Activated CD4-positive, alpha-beta memory T cell treated with anti-CD3 and anti-CD28 coated beads, Interleukin-2, amount 10 ng/mL, durations not matched to agents 7 days and 5 days (primary cell): ENCODE data around the gene XYLT1. TPM values are rescaled to one million over a fixed set of nuclear protein-coding genes. Genes with fewer than 3 reads are reported as not detected.

ENCODE experiments used
- CTCF ChIA-PET: fragments of 350-600 bp; sonication (Branson Sonifier 250); formaldehyde crosslinking; loops from one replicate; lab custom pipeline; 2021; ENCODE audit warnings: antibody characterized with exemption, inconsistent platforms; lab: Charles Lee
- POLR2A ChIA-PET: fragments of 350-600 bp; sonication (Branson Sonifier 250); formaldehyde crosslinking; loops from one replicate; lab custom pipeline; 2021; ENCODE audit warnings: antibody characterized with exemption; lab: Charles Lee
- DNase-seq: peaks from one replicate; pipeline ENCODE4 v3.0.0-alpha.2; 2020
- H3K27ac Mint-ChIP-seq: one replicate; pipeline ENCODE4 v1.8.0; 2021; ENCODE audit warnings: mild to moderate bottlenecking, mixed read lengths
- H3K27me3 Mint-ChIP-seq: one replicate; pipeline ENCODE4 v1.8.0; 2021; ENCODE audit warnings: mixed read lengths
- H3K36me3 Mint-ChIP-seq: one replicate; pipeline ENCODE4 v1.8.0; 2021; ENCODE audit warnings: low read depth, mixed read lengths
- H3K4me1 Mint-ChIP-seq: one replicate; pipeline ENCODE4 v1.8.0; 2021; ENCODE audit warnings: mixed read lengths
- H3K4me3 Mint-ChIP-seq: one replicate; pipeline ENCODE4 v1.8.0; 2021; ENCODE audit warnings: mild to moderate bottlenecking, mixed read lengths
- H3K9me3 Mint-ChIP-seq: one replicate; pipeline ENCODE4 v1.8.0; 2021; ENCODE audit warnings: mixed read lengths
- total RNA-seq, 2 experiments: library from RNA; stranded (reverse); gene quantifications; one replicate each; pipeline ENCODE4 v1.2.3, GENCODE V29; 2021

The XYLT1 gene
- total RNA-seq, 2 experiments from 2014 or later, result 30.2 to 34.9 TPM

DNA sequence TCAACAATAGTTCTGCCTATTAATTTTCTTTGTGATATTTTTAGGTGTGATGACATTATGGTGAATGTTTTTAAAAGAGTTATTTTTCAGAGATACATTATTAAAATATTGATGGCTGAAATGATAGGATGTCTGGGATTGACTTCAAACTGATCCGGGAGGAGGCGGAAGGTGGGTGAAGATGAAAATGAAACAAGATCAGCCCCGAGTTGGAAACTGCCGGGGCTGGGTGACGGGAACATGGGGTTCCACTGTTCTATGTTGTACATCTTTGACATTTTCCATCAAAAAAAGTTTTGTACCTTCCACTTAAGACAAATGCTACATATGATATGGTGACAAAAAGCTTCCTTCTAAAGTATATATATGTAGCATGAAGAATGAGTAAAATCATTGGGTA lies 336.9 kb downstream of the XYLT1 start:
- peaks cover 14% of the 10 kb centered on the region for H3K4me1 Mint-ChIP-seq
- no peak overlapping the region for H3K27ac Mint-ChIP-seq
- ChIA-PET POLR2A (no interaction called here), CTCF (no interaction called here)
- no peak for DNase-seq
- no peak overlapping the region for H3K4me3 Mint-ChIP-seq
- H3K9me3 Mint-ChIP-seq, result no peaks in the 10 kb centered on the region
- no peaks in the 10 kb centered on the region for H3K27me3 Mint-ChIP-seq
- peaks cover 46% of the 10 kb centered on the region for H3K36me3 Mint-ChIP-seq

DNA sequence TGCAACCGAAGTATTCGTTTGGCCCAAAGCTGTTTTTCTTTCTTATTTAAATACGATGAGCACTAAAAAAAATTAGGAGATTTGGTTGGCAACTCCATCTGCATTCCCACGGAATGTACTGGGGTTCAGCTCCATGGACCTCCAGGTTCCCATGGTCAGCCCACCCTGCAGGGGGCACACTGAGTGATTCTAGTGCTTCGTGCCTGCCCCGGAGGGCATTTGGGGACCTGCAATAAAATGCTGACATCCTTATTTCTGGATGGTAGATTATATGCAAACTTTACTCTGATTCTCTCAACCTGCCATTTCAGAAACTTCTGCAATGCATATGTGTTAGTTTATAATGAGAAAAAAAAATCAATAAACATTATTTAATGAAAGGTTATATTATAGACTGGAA lies 339.4 kb downstream of the XYLT1 start:
- ChIA-PET POLR2A (no interaction called here), CTCF (no interaction called here)
- peaks cover 55% of the 10 kb centered on the region for H3K36me3 Mint-ChIP-seq
- H3K9me3 Mint-ChIP-seq, result no peaks in the 10 kb centered on the region
- peaks cover 14% of the 10 kb centered on the region for H3K4me1 Mint-ChIP-seq
- H3K4me3 Mint-ChIP-seq, result no peak overlapping the region
- H3K27me3 Mint-ChIP-seq, result no peaks in the 10 kb centered on the region
- DNase-seq, result no peak
- no peak overlapping the region for H3K27ac Mint-ChIP-seq

DNA sequence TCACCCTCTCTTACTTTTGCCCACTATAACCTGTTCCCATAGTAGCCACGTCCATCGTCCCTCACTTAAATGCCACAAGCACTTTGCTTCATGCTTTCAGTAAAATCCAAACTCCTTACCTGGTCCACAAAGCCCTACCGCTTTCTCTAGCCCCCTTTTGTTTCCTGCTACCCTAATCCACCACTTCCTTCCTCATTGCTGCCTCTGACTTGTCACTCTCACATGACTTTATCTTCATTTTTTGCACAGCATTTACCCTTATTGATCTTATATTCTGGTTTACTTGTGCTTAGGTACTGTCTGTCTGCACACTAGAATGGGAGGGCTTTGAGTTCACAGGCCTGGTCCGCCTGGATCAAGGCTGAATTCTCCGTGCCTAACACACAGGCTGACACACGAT lies 340.0 kb downstream of the XYLT1 start:
- Mint-ChIP-seq H3K4me1 (peaks cover 14% of the 10 kb centered on the region), H3K4me3 (no peak overlapping the region), H3K27ac (no peak overlapping the region), H3K36me3 (peaks cover 59% of the 10 kb centered on the region), H3K9me3 (no peaks in the 10 kb centered on the region), H3K27me3 (no peaks in the 10 kb centered on the region)
- ChIA-PET POLR2A (no interaction called here), CTCF (no interaction called here)
- DNase-seq, result no peak

DNA sequence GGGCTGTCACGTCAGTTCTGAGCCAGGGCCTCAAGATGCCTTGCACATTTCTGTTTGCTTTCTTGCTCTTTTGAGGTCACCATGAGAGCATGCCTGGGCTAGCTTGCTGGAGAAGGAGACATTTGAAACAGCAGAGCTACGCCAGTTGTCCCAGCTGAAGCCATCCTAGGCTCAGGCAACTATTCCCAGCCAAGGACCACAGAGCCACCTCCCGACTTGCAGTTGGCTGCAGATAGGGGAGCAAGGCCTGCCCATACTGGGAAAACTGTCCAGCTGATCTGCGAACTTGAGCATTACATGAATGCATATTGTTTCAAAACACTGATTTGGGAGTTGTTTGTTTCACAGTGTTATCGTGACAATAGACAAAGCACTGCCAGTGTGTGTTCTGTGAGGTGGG lies 340.8 kb downstream of the XYLT1 start:
- peaks cover 67% of the 10 kb centered on the region for H3K36me3 Mint-ChIP-seq
- CTCF ChIA-PET, result no interaction called here

DNA sequence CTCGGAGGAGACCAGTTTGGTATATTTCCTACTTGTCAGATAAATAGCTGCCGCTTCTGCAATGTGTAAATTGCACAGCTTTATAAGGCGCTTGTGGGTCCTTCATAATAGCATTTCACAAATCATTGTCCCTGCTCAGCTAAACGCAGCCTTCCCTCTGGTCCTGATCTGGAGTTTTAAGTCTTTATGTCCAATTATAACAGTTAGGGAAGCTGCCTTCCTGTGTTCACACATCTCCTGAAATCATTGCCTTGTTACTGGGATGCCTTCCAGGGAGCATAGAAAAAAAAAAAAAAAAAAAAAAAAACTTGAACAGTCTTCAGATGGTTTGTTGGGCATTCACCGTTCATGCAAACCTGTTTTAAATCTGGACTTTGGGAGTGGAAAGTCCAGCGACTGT lies 342.0 kb downstream of the XYLT1 start:
- peaks cover 70% of the 10 kb centered on the region for H3K36me3 Mint-ChIP-seq

More for the DNA sequence above, 340.8 kb downstream of the XYLT1 start:
- no peak for DNase-seq
- POLR2A ChIA-PET, result no interaction called here
- Mint-ChIP-seq H3K9me3 (peaks cover 4% of the 10 kb centered on the region), H3K27ac (no peak overlapping the region), H3K4me3 (no peak overlapping the region), H3K4me1 (peaks cover 12% of the 10 kb centered on the region), H3K27me3 (no peaks in the 10 kb centered on the region)

DNA sequence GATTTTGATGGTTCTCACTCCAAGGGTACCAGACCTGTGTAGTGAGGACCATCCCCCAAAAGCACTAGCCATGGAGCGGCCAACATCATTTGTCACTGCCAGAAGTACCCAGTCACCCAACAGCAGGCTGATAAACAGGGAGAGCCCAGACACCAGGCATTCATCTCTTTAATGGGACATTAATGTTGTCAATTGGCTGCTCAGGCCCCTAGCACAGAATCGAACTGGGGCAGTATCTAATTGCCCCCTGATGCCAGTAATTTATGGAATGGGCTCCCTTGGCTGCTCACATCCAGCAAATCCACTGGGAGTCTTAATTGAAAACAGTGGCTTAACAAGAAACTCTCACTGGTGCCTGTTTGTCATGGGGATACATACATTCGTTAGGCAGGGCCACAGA lies 344.6 kb downstream of the XYLT1 start:
- Mint-ChIP-seq H3K9me3 (peaks cover 11% of the 10 kb centered on the region), H3K36me3 (peaks cover 58% of the 10 kb centered on the region), H3K27ac (no peak overlapping the region), H3K4me1 (peaks cover 7% of the 10 kb centered on the region), H3K27me3 (no peaks in the 10 kb centered on the region), H3K4me3 (no peak overlapping the region)
- DNase-seq, result no peak
- ChIA-PET POLR2A (no interaction called here), CTCF (no interaction called here)

More for the DNA sequence above, 342.0 kb downstream of the XYLT1 start:
- ChIA-PET POLR2A (no interaction called here), CTCF (interaction anchor here (0.7 kb wide), 2 partner anchors 479 to 1220 kb away, joined by 5 to 6 read pairs; no protein-coding TSS in a partner anchor)
- no peak overlapping the region for H3K27ac Mint-ChIP-seq
- peaks cover 7% of the 10 kb centered on the region for H3K4me1 Mint-ChIP-seq
- no peak for DNase-seq
- no peak overlapping the region for H3K4me3 Mint-ChIP-seq
- peaks cover 8% of the 10 kb centered on the region for H3K9me3 Mint-ChIP-seq
- H3K27me3 Mint-ChIP-seq, result no peaks in the 10 kb centered on the region

DNA sequence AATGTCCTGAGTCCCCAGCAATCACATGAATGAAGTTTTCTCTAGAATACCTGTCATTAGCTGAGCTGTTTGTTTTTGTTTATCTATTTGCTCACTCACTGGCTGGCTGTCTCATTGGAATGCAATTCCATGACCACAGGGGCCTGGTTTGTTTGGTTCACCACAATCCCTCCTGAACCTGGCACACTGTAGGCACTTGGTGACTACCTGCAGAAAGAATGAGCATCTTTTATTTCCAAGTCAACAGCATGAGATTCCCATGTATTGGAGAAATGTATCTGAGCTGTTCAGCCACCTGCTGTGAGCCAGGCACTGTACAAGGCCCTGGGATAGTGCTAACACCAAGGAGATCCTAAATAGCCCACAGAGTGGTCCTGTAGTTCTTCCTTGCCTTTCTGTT lies 345.1 kb downstream of the XYLT1 start:
- no peak overlapping the region for H3K27ac Mint-ChIP-seq
- no peaks in the 10 kb centered on the region for H3K27me3 Mint-ChIP-seq
- DNase-seq, result no peak
- ChIA-PET CTCF (no interaction called here), POLR2A (no interaction called here)
- peaks cover 2% of the 10 kb centered on the region for H3K4me1 Mint-ChIP-seq
- H3K4me3 Mint-ChIP-seq, result no peak overlapping the region
- H3K36me3 Mint-ChIP-seq, result peaks cover 55% of the 10 kb centered on the region
- peaks cover 11% of the 10 kb centered on the region for H3K9me3 Mint-ChIP-seq

DNA sequence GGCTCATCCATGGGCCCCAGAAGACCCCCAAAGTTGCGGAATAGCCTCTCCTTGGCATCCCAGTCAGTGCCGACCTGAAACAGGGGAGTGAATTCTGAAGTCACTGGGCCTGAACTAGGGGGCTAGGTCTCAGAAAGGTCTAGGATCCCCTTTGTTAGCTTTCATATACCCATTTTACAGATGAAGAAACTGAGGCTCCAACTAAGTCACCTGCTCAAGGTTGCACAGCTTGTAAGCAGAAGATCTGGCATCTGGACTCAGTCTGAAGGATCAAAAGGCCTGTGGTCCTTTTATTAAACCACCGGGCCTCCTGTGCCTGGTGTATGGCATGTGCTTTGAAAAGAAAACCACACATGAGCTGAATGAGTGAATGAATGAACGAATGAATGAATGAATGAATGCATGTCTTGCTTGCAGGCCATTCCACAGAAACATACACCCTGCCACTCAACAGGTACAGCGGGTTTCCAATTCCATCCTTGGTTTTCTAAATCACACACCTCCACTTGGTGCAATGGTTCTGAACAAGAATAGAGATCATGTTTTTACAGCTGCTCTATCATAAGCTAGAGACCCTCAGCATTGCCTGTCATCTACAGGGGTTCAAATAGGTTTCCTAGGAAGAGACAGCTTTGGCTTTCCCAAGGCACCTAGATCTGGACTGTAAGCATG lies 352.7 kb downstream of the XYLT1 start:
- H3K36me3 Mint-ChIP-seq, result peaks cover 14% of the 10 kb centered on the region
- H3K27ac Mint-ChIP-seq, result no peak overlapping the region
- H3K27me3 Mint-ChIP-seq, result no peaks in the 10 kb centered on the region
- POLR2A ChIA-PET, result interaction anchor here (1.0 kb wide), 1 partner anchor 10 kb away, joined by 3 read pairs; no protein-coding TSS in a partner anchor
- DNase-seq, result no peak
- CTCF ChIA-PET, result no interaction called here
- no peak overlapping the region for H3K4me3 Mint-ChIP-seq
- peaks cover 1% of the 10 kb centered on the region for H3K9me3 Mint-ChIP-seq
- no peaks in the 10 kb centered on the region for H3K4me1 Mint-ChIP-seq

DNA sequence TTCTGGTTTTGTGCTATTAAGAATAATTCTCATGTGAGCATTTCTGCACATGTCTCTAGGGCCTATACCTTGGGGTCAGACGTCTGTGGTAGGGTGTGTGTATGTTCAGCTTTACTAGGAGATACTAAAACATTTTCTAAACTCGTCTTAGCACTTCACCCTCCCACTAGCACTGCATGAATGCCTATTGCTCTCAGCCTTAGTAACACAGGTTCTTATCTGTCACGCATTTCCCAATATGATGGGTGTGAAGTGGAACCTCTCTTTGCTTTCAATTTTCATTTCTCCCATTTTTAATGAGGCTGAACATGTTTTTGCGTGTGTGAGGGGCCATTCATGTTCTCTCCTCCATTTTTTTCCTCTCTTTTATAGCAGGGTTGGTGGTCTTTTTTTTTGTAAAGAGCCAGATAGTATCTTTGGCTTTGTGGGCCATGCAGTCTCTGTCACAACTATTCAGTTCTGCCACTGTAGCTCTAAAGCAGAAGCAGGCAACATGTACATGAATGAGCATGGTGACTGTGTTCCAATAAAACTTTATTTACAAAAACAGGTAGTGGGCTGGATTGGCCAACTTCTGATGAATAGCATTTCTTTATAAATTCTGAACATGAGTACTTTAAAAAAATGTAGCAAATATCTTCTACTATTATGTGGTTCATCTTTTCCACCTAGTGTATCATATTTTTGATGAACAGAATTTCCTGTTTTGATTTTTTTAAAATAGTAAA lies 354.0 kb downstream of the XYLT1 start:
- no peak overlapping the region for H3K27ac Mint-ChIP-seq
- no peak overlapping the region for H3K4me3 Mint-ChIP-seq
- no peak for DNase-seq
- H3K9me3 Mint-ChIP-seq, result no peaks in the 10 kb centered on the region
- H3K27me3 Mint-ChIP-seq, result no peaks in the 10 kb centered on the region
- CTCF ChIA-PET, result no interaction called here
- peaks cover 14% of the 10 kb centered on the region for H3K36me3 Mint-ChIP-seq
- no peaks in the 10 kb centered on the region for H3K4me1 Mint-ChIP-seq
- POLR2A ChIA-PET, result no interaction called here

DNA sequence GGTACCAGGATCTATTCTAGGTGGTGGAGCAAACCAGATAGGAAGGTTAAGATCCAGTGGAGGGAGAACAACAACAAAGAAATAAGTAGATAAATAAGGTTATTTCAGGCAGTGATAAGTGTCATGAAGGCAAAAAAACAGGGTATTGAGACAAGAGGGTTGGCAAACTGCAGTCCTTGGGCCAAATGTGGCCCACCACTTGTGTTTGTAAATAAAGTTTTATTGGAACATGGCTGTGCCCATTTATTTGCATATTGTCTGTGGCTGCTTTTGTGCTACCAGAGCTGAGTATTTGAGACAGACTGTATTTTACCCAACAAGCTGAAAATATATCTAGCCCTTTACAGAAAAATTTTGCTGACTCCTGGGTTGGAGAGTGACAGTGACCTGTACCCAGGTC lies 361.3 kb downstream of the XYLT1 start:
- DNase-seq, result no peak
- H3K27me3 Mint-ChIP-seq, result no peaks in the 10 kb centered on the region
- H3K4me1 Mint-ChIP-seq, result peaks cover 4% of the 10 kb centered on the region
- H3K36me3 Mint-ChIP-seq, result peaks cover 8% of the 10 kb centered on the region
- no peaks in the 10 kb centered on the region for H3K9me3 Mint-ChIP-seq
- ChIA-PET CTCF (no interaction called here), POLR2A (no interaction called here)
- H3K27ac Mint-ChIP-seq, result no peak overlapping the region
- no peak overlapping the region for H3K4me3 Mint-ChIP-seq

DNA sequence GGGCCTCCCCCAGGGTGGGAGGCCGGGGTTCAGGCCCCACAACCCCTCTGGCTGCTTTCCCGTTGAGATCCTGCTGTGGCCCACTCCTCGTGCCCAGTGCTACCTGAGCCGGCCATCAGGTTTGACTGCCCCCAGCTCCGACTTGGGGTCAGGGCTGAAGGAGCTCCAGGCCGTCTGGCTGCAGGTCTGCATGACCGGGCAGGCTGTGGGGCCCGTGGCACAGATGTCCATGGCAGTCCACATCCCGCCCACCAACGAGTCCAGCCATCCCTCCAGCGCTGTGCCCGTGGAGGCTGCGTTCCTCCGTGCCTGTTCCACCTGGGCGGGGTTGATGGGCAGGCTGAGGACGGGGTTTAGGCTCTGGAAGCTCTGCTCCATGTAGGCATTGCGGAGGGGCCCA lies 362.2 kb downstream of the XYLT1 start:
- no peaks in the 10 kb centered on the region for H3K9me3 Mint-ChIP-seq
- H3K27ac Mint-ChIP-seq, result no peak overlapping the region
- no peak for DNase-seq
- H3K27me3 Mint-ChIP-seq, result no peaks in the 10 kb centered on the region
- ChIA-PET POLR2A (interaction anchor here (1.2 kb wide), 1 partner anchor 10 kb away, joined by 3 read pairs; no protein-coding TSS in a partner anchor), CTCF (interaction anchor here (0.6 kb wide), 1 partner anchor 94 kb away, joined by 3 read pairs; no protein-coding TSS in a partner anchor)
- peaks cover 8% of the 10 kb centered on the region for H3K36me3 Mint-ChIP-seq
- peaks cover 4% of the 10 kb centered on the region for H3K4me1 Mint-ChIP-seq
- H3K4me3 Mint-ChIP-seq, result no peak overlapping the region

DNA sequence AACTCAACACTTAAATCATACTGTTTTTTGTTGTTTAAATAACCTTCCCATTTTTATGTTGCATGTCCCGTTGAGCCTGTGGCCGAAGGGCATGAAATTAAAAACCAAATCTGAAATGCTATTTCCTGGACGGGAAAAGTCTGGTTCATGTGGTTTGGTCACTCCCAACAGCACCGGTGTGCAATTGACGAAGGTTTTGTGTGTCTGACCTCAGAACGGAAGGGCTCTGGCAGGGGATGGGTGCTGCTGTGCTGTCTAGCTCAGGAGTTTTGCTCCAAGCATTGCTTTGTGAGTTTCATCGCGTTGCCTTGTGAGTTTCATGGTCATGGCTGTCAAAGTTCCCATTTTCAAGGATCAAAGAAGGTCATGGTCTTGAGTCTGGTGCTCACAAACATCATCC lies 363.3 kb downstream of the XYLT1 start:
- Mint-ChIP-seq H3K4me1 (peaks cover 4% of the 10 kb centered on the region), H3K36me3 (peaks cover 8% of the 10 kb centered on the region), H3K4me3 (no peak overlapping the region), H3K27me3 (no peaks in the 10 kb centered on the region), H3K9me3 (no peaks in the 10 kb centered on the region), H3K27ac (no peak overlapping the region)
- DNase-seq, result no peak
- ChIA-PET POLR2A (interaction anchor here (1.2 kb wide), 1 partner anchor 11 kb away, joined by 3 read pairs; no protein-coding TSS in a partner anchor), CTCF (no interaction called here)

DNA sequence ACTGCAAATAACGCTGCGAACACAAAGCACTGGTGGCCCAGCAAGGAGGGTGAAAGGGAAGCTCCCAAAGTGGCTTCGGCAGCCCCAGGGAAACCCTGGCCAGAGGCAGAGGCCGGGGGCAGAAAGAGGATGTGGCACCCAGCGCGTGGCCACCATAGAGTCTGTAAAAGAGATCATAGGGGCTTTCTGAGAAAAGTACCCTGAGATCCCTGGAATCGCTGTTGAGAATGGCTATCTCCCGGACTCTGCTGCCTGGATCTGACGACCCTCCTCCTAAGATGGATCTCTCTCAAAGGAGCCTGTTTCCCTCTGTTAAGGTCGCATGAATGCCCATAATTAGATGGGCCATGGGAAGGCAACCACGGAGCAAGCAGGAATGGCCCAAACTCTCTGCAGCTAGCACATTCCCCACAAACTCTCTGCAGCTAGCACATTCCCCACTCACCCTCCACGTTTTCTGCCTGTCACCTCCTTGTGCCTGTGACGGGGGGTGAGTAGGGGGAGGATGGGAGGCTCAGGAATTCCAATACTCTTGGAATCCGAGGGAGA lies 364.4 kb downstream of the XYLT1 start:
- Mint-ChIP-seq H3K4me3 (no peak overlapping the region), H3K27me3 (no peaks in the 10 kb centered on the region), H3K4me1 (peaks cover 4% of the 10 kb centered on the region), H3K27ac (no peak overlapping the region), H3K36me3 (peaks cover 14% of the 10 kb centered on the region), H3K9me3 (no peaks in the 10 kb centered on the region)
- DNase-seq, result no peak
- CTCF ChIA-PET, result no interaction called here
- POLR2A ChIA-PET, result no interaction called here
